ENCODE results near the gene OLFM4.

Gene OLFM4

DNA sequence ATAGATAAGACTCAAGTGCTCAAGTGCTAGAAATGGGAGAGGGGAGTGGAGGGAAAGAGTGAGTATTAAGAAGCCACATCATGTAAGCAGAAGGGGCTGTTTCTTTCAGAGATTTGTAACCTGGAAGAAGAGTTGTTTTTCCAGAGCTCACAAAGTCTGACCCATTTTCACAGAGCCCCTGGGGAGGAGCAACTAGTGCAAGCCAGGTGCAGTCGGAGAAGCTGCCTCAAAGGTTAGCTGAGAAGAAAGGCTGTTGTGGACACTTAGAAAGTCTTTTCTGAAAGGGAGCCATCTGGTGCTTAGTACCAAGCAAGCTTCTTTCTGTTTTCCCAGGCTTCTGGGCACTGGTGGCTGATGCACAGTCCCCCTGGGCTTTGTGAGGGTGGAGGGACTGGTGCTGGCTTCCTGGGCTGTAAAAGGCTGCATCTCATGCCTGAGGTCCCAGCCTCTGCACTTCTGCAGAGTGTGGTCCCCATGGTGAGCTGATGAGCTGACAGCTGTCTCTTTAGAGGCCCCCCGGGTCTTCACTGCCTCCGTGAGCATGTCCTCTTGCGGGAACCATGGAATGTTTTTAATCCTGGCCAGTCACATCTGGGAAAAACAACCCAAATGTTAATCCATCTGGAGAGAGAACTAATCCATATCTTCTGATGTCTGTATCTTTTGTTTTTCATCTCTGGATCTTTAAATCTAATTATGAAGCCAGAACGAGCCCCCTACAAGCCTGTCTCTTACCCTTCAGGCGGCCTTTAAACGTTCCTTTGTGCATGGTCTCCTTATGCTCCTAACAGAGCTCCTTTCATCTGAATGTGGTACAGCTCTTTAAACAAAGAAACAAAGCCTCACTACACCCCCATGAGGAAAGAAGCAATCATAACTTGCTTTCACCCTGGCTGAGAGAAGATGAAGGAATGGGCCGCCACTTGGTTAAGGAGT lies 40.2 kb downstream of the OLFM4 start:
- no peak for DNase-seq (ENCODE audit: low read depth in 2 of 2)

DNA sequence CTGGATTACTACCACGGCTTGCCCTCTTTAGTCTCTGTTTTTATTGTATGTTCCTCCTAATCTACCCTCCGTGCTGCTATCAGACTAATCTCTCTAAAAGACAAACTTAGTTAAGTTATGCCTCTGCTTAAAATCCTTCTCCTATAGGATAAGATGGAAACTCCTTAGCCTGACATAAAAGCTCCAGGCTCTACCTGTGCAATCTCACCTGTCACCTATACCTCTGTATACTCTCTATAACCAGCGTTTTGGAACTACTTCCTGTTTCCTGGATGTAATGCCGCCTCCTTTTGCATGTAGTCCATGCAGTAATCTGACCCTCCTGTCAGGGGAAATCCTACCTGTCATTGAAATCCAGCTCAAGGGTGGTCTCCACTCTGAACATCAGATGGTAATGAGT lies 41.2 kb downstream of the OLFM4 start:
- no peak for DNase-seq (ENCODE audit: low read depth in 2 of 2)

DNA sequence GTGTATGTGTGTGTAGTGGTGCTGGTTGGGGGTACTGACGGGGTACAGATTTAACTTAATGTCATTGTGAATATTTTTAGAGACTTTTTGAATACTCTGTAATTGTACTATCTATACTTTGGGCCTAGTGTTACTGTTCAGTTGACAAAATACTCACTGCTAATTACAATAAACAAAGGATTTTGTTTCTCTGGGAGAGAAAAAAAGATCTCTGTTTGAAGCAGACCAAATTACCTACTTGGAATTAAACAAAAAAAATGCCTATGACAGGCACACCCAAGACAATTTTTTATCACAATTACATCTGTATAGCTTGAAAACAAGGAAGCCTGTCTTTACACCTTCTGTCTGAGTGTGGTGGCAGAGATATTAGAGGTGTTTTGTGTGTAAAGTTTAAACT lies 45.1 kb downstream of the OLFM4 start:
- no peak for DNase-seq (ENCODE audit: low read depth in 2 of 2)

DNA sequence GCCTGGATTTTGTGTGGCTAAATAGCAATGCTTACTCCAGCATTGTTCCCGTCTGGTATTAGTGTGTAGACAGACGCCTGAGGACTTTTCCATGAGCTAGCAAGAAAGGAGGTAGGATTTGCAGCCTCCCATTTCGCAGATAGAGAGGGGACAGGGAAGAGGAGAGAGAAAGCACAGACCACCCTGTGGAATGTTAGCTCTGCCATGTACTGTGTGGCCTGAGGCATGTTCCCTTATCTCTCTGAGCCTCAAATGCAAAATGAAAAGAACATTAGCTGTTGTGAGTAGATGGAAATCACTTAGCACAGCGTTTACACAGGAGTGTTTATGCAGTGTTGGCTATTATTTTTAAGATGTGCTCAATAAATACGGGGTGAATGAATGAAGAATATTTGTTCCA lies 45.5 kb downstream of the OLFM4 start:
- DNase-seq (ENCODE audit: low read depth in 2 of 2), result no peak

DNA sequence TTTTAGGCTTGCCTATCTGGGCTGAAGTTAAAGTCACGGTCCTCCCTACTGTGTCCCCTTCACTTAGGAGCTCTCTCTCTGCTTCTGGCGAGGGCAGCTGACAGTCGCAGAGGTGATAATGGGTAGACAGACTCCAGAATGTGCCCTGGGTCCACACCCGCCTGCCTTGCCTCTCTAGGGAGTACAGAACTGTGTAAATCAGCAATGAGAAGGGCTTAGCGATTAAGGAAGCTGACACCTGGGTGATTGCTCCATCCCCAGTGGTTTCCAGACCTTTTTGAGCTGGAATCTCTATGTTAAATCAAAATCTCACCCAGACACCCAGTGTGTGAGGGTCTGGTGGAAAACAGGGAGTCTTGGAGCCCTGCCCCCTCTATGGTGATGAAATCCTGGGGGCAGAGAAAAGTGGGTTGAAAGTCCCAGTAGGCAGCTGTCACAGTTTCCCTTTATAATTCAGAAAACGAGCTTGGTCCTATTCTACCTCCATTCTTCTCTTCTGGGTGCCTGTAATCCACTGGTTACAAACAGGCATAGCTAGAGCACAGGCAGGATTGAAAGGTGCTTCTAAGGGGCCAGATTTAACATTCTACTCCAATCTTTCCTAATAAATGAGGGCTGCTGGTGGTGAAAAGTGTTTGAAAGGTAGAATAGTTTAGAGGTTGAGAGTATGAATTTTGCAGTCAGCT lies 46.9 kb downstream of the OLFM4 start:
- DNase-seq (ENCODE audit: low read depth in 2 of 2), result no peak

DNA sequence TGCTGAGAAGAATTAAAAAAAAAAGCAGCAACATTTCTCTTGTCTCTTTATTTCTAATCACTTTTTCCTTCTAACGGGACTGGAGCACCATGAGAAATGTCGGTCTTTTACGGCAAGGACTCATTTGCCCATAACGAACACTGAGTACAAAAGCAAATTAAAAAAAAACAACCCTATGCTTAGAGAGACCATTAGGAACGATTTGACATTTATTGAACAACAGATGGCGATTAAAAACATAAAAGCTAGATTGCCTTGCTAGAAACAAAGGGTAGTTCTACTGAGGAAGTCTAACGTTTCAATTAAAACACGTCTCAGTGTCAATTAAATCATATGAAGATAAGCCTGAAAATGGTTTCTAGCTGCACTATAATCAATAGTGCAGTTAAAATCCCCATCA lies 51.1 kb downstream of the OLFM4 start:
- DNase-seq (ENCODE audit: low read depth in 2 of 2), result no peak

DNA sequence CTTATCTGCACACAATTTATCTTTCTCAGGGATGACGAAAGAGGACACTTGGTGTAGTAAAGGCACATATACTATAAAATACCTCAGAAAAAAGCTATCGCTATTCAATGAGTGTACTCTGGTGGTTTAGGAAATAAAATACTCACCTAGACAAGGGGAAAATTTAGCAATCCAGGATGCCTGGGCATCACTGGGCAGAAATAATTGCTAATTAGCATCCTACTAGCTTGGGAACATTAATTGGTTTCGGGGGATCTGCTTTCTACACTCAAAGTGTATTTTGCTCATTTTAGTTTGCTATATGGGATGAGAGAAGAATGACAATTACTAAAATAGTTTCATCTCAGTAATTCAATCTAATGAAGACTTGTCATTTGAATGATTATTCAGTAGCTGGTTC lies 60.3 kb downstream of the OLFM4 start:
- no peak for DNase-seq (ENCODE audit: low read depth in 2 of 2)

DNA sequence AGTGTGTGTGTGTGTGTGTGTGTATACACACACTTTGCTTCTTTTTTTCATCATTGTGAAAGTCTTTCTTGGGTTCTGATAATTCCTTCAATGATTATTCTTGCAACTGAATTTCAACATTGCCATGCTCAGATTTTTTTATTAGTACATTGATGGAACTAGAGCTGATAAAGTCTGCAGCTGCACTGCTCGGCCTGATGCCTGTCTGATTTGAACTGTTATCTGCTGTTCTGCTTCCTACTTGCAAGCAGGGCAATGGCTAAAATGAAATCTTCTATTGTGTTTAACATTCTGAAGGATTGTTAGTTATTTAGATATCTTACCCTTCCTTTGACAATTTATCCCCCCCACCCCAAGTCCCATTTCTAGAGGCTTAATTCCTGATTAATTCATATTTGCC lies 61.3 kb downstream of the OLFM4 start:
- no peak for DNase-seq (ENCODE audit: low read depth in 2 of 2)

DNA sequence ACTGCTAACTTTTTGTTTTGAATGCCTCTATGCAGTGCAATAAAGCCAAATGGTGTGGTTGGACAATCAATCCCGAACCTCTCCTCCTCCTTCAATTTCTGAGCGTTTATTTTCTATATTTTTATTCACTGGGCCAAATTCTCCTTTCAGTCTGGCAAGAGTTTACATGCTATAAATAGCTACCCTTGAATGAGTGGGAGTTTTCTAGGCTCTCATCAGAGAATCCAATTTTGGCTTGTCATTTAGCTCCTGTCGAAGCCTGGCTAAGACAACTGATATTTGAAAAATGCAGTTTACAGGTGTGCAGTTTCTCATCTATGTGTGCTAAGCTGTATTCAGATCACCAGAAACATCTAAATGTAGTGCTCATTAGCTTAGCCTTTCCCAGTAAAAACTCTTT lies 61.8 kb downstream of the OLFM4 start:
- DNase-seq (ENCODE audit: low read depth in 2 of 2), result no peak

DNA sequence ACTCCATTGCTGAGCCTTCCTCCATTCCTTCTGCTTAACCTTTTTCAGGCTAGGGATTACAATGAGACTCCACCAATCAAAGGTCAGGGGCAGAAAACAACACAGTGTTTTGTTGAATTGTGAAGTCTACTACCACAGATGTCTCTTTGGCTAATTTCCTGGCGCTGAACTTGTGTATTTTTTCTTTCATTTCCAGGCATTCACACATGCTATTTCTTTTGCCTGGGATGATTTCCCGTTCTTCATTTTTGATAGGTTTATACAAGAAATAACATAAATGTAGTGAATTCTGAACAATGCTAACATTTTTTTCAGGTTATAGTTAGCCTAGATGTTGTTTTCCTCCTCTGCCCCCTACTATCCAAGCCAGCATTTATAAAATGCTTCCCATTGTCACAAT lies 64.3 kb downstream of the OLFM4 start:
- DNase-seq (ENCODE audit: low read depth in 2 of 2), result no peak

DNA sequence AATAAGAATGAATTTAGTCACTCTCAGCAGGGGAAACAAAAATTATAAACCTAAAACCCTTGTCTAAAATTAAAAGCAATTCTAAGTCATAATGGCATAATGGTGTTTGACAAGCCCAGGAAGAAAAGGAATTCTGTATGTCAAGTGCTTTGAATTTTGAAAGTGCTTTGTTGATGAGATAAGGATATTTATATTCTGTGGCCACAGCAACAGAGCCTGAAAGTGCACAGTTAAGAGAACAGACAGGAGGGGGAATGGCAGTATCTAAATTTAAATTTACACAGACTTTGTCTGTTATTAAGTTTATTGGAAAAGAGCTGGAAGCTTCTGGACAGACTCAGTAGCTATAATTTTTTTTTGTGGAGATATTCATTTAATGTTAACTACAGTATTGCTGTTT lies 69.8 kb downstream of the OLFM4 start:
- no peak for DNase-seq (ENCODE audit: low read depth in 2 of 2)

DNA sequence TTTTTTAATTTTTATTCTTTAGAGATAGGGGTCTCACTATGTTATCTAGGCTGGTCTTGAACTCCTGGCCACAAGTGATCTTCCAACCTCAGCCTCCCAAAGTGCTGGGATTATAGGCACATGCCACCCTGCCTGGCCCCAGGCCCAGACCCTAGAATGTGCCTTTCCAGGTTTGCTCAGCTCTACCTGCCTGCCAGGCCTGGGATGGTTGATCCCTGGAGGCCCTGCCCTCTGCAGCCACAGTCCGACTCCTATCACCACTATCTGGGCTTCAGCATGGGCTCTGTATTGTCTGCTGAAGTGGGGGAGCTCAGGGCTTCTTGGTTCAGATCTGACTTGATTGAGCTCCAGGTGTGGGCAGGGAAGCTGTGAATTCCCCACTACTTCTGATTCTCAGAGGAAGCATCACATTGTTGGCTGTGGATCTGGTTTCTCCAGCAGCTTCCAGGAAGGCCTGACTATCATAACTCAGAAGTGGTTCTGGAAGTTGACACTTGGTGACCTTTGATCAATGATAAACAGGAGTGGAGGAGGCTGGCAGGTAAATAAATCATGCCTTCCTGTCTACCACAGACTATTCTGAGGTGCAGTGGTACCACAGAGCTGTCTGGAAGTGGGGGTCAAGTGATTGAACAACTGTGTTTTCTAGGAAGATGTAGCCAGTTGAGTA lies 71.9 kb downstream of the OLFM4 start:
- DNase-seq (ENCODE audit: low read depth in 2 of 2), result no peak

All from stimulated activated CD8-positive, alpha-beta memory T cell treated with anti-CD3 and anti-CD28 coated beads, Interleukin-2, amount 100 ng/mL, for 1 hour (primary cell).